SK-N-MC (cell line): ENCODE results near the gene TECPR1.

Source experiments
- EZH2 ChIP-seq: fragments of 200-600 bp; sonication (generic); IDR thresholded peaks from one replicate; pipeline ENCODE4 v1.6.1; 2017; ENCODE audit warnings: antibody characterized with exemption
- POLR2AphosphoS5 ChIP-seq: IDR thresholded peaks from 2 replicates; pipeline ENCODE4 v1.6.1; 2012; ENCODE audit warnings: mild to moderate bottlenecking, low read depth, low read length, borderline replicate concordance

DNA sequence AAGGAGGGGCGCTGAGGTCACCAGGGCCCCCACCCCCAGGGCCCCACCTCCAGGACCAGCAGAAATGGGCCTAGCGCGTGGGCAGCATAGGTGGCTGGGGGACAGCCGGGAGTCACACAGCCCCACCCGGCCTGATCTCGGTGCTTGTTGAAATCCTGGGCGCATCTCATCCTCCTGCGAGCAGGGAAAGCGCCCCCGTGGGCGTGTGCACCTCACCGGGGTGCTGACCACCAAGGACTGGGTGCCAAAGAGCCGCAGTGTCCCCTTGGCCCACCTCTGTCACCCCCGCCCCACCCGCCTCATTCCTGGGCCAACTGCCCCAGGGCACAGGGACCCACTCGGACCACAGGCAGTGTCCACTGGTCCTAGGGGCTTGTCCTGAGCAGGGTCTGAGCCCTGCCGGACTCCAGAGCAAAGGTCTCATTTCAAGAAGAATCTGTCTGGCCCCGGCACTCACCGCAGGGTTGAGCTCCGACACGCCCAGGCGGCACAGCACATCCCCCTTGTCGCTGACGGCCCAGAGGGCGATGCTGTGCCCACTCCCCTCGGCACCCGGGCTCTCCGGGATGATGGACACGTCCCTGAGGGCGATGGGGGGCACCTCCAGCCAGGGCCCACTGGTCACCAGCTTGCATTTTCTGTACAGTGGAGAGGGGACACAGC is 29.4 kb downstream of the TECPR1 start:
- TF ChIP-seq EZH2: no peak
- TF ChIP-seq POLR2AphosphoS5: no peak
